DOHH2 (cell line): ENCODE data around the gene GDF10.

ENCODE experiments used
- EZH2phosphoT487 ChIP-seq: fragments of 200-600 bp; sonication (generic); IDR thresholded peaks from 2 replicates; pipeline ENCODE4 v1.6.1; 2017; ENCODE audit warnings: borderline replicate concordance, mild to moderate bottlenecking, antibody characterized with exemption, low read length, moderate library complexity, mixed read lengths
- TF ChIP-seq, protein P1 (sequence below): fragments of 200-600 bp; sonication (generic); IDR thresholded peaks from one replicate; pipeline ENCODE4 v1.5.1; 2014; ENCODE audit warnings: antibody characterized with exemption, mild to moderate bottlenecking, low read depth, low read length; ENCODE audit not compliant: poor library complexity, severe bottlenecking

DNA sequence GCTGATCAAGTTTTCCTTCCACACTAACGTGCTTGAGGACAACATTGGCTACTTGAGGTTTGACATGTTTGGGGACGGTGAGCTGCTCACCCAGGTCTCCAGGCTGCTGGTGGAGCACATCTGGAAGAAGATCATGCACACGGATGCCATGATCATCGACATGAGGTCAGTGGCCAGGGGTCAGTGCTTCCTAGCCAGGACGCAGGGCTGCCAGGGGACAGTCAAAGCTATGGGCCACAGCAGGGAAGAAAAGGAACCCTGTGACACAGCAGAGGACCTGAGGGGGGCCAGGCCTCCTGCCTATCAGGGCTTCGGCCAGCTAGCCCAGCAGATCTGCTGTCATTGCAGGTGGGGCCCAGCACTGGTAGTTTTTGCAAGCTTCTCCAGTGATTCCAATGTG, 53.4 kb downstream of the GDF10 start:
- TF ChIP-seq, protein P1, sequence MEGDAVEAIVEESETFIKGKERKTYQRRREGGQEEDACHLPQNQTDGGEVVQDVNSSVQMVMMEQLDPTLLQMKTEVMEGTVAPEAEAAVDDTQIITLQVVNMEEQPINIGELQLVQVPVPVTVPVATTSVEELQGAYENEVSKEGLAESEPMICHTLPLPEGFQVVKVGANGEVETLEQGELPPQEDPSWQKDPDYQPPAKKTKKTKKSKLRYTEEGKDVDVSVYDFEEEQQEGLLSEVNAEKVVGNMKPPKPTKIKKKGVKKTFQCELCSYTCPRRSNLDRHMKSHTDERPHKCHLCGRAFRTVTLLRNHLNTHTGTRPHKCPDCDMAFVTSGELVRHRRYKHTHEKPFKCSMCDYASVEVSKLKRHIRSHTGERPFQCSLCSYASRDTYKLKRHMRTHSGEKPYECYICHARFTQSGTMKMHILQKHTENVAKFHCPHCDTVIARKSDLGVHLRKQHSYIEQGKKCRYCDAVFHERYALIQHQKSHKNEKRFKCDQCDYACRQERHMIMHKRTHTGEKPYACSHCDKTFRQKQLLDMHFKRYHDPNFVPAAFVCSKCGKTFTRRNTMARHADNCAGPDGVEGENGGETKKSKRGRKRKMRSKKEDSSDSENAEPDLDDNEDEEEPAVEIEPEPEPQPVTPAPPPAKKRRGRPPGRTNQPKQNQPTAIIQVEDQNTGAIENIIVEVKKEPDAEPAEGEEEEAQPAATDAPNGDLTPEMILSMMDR, result no peak
- no peak for TF ChIP-seq EZH2phosphoT487
